Activated CD4-positive, alpha-beta T cell treated with anti-CD3 and anti-CD28 coated beads, Interleukin-2, amount 10 ng/mL, durations not matched to agents 24 days and 14 days (primary cell): ENCODE data around the gene AGMAT. TPM values are rescaled to one million over a fixed set of nuclear protein-coding genes. Genes with fewer than 3 reads are reported as not detected.

Experiments used
- DNase-seq: peaks from one replicate; pipeline ENCODE4 v3.0.0; 2022
- H3K27ac Mint-ChIP-seq: one replicate; pipeline ENCODE4 v1.8.0; 2022; ENCODE audit warnings: mild to moderate bottlenecking, mixed read lengths
- H3K27me3 Mint-ChIP-seq: one replicate; pipeline ENCODE4 v1.8.0; 2022; ENCODE audit warnings: mixed read lengths
- H3K36me3 Mint-ChIP-seq: one replicate; pipeline ENCODE4 v1.8.0; 2022; ENCODE audit warnings: low read depth, mild to moderate bottlenecking, mixed read lengths
- H3K4me1 Mint-ChIP-seq: one replicate; pipeline ENCODE4 v1.8.0; 2021; ENCODE audit warnings: mixed read lengths
- H3K4me3 Mint-ChIP-seq: one replicate; pipeline ENCODE4 v1.8.0; 2022; ENCODE audit warnings: mild to moderate bottlenecking, moderate library complexity, mixed read lengths
- H3K9me3 Mint-ChIP-seq: one replicate; pipeline ENCODE4 v1.8.0; 2021; ENCODE audit warnings: mixed read lengths
- intact Hi-C: fragments of 100-400 bp; cut with micrococcal nuclease; formaldehyde crosslinking; loops from one replicate; pipeline ENCODE4 v1.15.1; 2023
- total RNA-seq: library from RNA; stranded (reverse); gene quantifications from 2 replicates; pipeline ENCODE4 v1.2.3, GENCODE V29; 2022

AGMAT gene
- total RNA-seq, 1 donor from 2014 or later: 31.5 TPM

DNA sequence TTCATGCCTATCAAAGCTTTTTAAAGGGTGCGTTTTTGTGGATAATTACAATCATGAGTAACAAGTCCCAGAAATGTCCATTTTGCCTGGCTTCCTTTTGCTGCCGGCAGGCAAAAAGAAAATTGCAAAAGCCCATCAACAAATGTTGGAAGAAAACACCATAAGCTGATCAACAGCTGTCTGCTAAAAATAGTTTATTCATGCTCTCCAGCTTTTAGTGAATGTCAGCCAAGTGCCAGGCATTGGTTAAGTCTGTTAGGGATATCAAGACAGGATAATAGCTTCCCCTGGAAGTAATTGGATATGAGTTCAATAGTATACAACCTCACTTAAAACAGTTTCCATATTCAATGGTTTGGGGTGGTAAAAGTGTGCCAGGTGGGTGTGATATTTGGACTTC lies 13.6 kb upstream of the AGMAT start:
- intact Hi-C loops: no loop called here
- DNase-seq: no peak
- no peak overlapping the region for H3K27ac Mint-ChIP-seq
- no peak overlapping the region for H3K4me3 Mint-ChIP-seq
- peaks cover 6% of the 10 kb centered on the region for H3K4me1 Mint-ChIP-seq
- H3K9me3 Mint-ChIP-seq: no peaks in the 10 kb centered on the region
- H3K27me3 Mint-ChIP-seq: peaks cover 5% of the 10 kb centered on the region
- H3K36me3 Mint-ChIP-seq: no peaks in the 10 kb centered on the region

DNA sequence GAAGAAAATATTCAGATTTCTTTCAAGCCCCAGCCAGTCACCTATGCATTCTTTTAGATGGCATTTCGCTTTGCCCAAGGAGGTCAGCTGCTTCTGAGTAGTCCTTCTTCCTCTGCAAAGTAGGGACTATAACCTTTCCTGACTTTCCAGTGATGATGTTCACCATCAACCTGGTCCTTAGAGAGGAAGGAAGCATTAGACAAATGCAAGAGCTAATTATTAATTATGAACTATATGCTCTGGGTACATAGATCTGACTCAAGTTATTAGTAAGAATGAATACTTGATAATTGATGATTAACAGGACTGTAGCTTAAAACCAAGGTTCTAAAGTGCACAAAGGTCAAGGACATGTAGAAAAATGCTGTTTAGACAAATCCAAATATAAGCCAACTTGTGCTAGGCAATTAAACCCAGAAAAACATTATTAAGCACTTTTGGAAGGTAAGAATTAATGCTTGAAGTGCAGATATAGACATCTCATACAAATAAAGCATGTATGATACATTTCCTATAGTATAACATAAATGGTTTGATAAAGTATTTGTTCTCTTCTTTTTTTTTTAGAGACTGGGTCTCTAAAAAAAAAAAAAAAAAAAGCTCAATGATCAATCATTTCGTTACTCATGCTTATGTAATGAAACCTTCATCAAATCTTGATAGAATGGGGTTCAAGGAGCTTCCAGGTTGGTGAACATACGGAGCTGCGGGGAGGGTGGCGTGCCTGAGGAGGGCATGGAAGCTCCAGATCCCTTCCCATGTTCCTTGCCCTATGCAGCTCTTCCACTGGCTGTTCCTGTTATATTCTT lies 11.2 kb upstream of the AGMAT start:
- DNase-seq: no peak
- Mint-ChIP-seq H3K9me3 (no peaks in the 10 kb centered on the region), H3K27ac (no peak overlapping the region), H3K4me3 (no peak overlapping the region), H3K36me3 (no peaks in the 10 kb centered on the region), H3K4me1 (peaks cover 4% of the 10 kb centered on the region), H3K27me3 (peaks cover 5% of the 10 kb centered on the region)
- intact Hi-C loops: loop anchor here (1.0 kb wide), 1 partner anchor 145 kb away; no protein-coding TSS in a partner anchor

DNA sequence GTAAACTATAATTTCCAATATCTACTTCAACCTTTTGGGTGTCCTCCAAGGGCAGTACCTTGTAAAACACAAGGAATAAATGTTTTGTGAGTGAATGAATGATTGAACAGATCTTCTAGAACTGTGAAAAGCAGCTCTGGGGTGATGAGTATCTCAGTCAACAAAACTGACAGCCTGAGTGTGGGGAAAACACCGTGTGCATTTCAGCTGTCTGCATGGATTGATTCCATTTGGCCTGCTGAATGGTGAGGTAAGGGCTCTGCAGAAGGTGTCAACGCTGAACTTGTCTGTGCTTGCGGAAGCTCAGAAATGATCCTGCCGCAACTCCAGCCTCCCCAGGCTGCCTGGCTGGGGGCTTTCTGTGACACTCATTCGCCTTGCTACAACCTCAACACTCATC lies 7.4 kb upstream of the AGMAT start:
- H3K36me3 Mint-ChIP-seq: peaks cover 12% of the 10 kb centered on the region
- no peak overlapping the region for H3K27ac Mint-ChIP-seq
- peaks cover 5% of the 10 kb centered on the region for H3K4me1 Mint-ChIP-seq
- H3K9me3 Mint-ChIP-seq: no peaks in the 10 kb centered on the region
- peaks cover 3% of the 10 kb centered on the region for H3K27me3 Mint-ChIP-seq
- no peak overlapping the region for H3K4me3 Mint-ChIP-seq
- no peak for DNase-seq
- intact Hi-C loops: no loop called here

DNA sequence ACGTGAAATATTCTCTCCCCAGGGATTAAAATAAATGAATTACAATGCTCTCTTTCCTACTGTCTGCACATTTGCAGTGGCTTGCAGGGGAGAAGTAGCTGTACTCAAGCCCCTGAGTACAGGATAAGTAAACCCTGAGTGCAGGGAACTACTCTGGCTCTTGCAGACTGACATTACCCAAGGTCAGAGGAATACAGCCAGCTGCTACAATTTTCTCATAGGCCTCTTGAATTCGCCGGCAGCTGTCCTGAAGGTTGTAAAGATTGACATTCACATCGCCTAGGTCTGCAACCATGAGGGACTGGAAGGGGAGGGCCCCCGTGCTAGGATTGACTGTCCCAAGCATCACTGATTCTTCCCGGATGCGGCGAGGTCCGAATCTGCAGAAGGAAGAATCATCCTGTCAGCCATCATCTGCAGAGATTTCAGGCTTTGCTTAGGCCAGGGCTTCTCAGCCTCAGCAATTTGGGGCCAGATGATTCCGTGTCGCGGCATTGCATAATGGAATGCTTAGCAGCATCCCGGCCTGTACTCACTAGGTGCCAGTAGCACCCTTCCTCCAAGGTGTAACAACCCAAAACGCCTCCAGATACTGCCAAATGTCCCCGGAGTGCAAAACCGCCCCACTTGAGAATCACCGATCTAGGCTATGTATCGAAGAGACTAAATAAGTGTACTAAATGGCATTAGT lies 1.7 kb downstream of the AGMAT start:
- H3K4me3 Mint-ChIP-seq: peak overlapping the region; percentile 91

DNA sequence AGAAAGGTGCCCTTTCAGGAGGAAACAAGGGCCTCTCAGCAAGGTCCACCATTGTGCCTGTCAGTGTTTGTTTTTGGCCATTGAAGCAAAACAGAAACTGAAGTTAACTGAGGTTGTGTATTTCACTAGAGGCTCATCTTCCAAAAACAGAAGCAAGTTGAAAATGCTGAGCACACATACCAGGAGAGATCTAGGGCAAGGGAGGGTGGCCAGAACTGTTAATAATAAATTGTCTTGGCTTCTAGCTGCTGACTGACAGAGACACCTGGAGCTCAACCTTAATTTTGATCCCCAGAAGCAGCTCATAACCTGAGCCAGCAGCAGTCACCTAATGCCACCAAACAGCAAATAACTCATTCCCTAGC lies 5.2 kb downstream of the AGMAT start:
- Mint-ChIP-seq H3K27me3 (no peaks in the 10 kb centered on the region), H3K4me1 (peaks cover 36% of the 10 kb centered on the region), H3K4me3 (peak overlapping the region; percentile 76), H3K27ac (peak overlapping the region; percentile 96), H3K9me3 (no peaks in the 10 kb centered on the region), H3K36me3 (peaks cover 47% of the 10 kb centered on the region)
- intact Hi-C loops: loop anchor here (2.0 kb wide), 1 partner anchor 55 kb away; the partner anchor contains the start of gene CASP9
- no peak for DNase-seq

More for the DNA sequence above, 1.7 kb downstream of the AGMAT start:
- Mint-ChIP-seq H3K9me3 (no peaks in the 10 kb centered on the region), H3K36me3 (peaks cover 44% of the 10 kb centered on the region), H3K27me3 (no peaks in the 10 kb centered on the region), H3K4me1 (peaks cover 38% of the 10 kb centered on the region), H3K27ac (peak overlapping the region; percentile 89)
- intact Hi-C loops: no loop called here
- no peak for DNase-seq

DNA sequence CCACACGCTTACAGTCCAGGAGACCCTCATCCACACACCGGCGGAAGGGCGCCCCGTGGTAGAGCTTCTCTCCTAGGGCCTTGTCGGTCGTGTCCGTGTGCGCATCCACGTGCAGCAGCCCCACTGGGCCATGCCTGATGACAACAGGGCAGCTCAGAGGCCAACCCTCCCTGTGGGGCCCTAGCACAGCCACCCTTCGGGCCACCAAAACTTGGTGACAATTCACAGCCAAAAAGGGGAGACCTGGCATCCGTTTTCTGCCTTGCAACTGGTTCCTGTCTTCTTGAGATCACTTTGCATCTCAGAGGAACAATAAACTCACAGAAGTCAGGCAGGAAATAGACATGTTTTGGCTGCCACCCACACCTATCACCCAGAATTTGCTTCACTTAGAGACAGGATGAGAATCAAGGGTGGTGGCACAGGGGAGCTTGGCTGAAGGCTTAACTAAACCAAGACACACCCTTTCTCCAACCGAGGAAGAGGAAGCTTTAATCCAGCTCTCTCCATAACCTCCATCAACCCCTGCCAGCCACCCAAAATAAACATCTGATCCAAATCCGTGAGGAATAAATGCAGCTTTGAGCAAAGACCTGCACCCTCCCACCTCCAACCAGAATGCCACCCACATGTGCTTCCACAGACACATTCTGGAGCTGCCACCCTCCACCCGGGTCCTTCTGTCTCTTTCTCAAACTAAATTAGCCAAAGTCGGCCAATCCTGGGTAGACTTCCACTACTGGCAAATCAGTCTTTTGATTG lies 5.7 kb downstream of the AGMAT start:
- H3K4me1 Mint-ChIP-seq: peaks cover 36% of the 10 kb centered on the region

DNA sequence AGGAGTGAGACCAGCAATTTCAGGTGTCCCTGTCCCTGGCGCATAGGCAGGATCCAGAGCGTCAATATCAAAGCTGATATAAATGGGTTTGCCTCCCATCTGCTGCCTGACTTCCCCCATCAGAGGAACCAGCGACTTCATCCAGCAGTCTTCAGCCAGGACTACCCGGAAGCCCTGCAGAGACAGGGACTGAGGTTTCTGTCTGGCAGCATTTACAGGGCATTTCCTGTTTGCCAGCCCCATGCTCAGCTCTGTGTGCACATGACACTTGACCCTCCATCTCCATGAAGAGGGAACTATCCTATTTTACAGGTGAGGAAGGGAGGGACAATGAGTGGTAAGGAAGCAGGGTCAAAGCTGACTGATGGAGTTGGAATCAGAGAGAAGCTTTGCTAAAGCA lies 7.2 kb downstream of the AGMAT start:
- Mint-ChIP-seq H3K27ac (peak overlapping the region; percentile 96), H3K36me3 (peaks cover 45% of the 10 kb centered on the region), H3K4me3 (peak overlapping the region; percentile 76), H3K9me3 (no peaks in the 10 kb centered on the region), H3K27me3 (no peaks in the 10 kb centered on the region), H3K4me1 (peaks cover 27% of the 10 kb centered on the region)
- intact Hi-C loops: loop anchor here (2.0 kb wide), 1 partner anchor 53 kb away; the partner anchor contains the start of gene CASP9
- DNase-seq: peak; percentile 74

More for the DNA sequence above, 5.7 kb downstream of the AGMAT start:
- Mint-ChIP-seq H3K4me3 (peak overlapping the region; percentile 76), H3K27ac (peak overlapping the region; percentile 96), H3K36me3 (peaks cover 48% of the 10 kb centered on the region), H3K9me3 (no peaks in the 10 kb centered on the region), H3K27me3 (no peaks in the 10 kb centered on the region)
- intact Hi-C loops: loop anchor here (2.0 kb wide), 1 partner anchor 54 kb away; the partner anchor contains the start of gene CASP9
- DNase-seq: peak; percentile 83

DNA sequence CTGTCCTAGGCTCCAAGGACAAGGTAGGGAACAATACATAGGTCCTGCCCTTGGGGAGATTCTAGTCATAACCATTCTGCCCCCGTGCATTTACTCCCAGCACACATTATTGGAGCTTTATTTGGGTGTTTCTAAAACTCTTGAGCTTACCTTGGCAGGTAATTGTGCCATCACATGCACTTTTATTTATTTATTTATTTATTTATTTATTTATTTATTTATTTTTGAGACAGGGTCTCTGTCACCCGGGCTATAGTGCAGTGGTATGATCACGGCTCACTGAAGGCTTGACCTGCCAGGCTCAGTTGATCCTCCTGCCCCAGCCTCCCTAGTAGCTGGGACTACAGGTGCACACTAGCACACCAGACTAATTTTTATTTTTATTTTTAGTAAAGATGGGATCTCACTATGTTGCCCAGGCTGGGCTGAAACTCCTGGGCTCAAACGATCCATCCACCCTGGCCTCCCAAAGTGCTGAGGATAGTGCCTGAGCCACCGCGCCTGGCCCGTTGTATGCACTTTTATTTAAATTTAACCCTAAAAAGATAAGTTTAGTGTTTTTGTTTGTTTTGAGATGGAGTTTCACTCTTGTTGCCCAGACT lies 9.2 kb downstream of the AGMAT start:
- H3K9me3 Mint-ChIP-seq: no peaks in the 10 kb centered on the region
- no peak overlapping the region for H3K27ac Mint-ChIP-seq
- H3K27me3 Mint-ChIP-seq: no peaks in the 10 kb centered on the region
- peaks cover 54% of the 10 kb centered on the region for H3K36me3 Mint-ChIP-seq
- no peak overlapping the region for H3K4me3 Mint-ChIP-seq
- peaks cover 25% of the 10 kb centered on the region for H3K4me1 Mint-ChIP-seq
- no peak for DNase-seq
- intact Hi-C loops: no loop called here

DNA sequence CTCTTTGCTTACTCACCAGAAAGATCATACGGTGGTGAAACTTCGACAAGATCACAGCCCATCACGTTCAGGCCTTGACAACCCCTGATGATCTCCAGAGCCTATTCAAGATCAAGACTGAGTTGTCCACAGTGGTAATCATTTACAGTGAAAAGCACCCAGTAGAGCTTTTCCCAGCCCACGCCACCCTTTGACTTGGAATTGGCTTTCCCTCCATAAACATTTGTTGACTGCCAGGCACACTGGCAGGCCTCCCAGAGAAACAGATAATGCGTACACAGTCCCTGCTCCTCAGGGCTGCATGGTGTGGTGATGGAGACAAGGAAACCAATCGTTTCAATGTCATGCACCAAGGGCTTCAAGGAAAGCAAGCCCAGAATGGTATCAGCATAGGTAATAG lies 10.1 kb downstream of the AGMAT start:
- H3K4me3 Mint-ChIP-seq: no peak overlapping the region
- H3K27me3 Mint-ChIP-seq: no peaks in the 10 kb centered on the region
- H3K9me3 Mint-ChIP-seq: no peaks in the 10 kb centered on the region
- no peak for DNase-seq
- H3K27ac Mint-ChIP-seq: no peak overlapping the region
- H3K36me3 Mint-ChIP-seq: peaks cover 53% of the 10 kb centered on the region
- peaks cover 23% of the 10 kb centered on the region for H3K4me1 Mint-ChIP-seq
- intact Hi-C loops: no loop called here

DNA sequence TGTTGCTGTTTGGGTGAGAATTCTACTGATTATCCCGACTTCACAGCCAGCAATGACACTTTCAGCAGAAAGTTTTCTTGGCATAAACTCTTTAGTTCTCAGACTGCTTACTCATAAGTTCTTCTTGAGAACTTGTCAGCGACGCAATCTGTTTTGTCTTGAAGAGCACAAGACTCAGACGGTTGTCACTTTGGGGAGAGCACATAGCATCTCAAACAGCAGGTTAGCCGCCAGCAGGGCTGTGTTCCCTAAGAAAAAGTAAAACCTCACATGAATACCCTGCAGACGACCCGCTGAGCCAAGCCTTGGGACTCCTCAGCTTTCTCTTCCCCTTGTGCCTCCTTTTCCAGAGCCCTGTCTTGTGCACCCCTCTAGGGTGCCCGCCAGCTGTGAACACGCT lies 11.4 kb downstream of the AGMAT start:
- H3K4me3 Mint-ChIP-seq: no peak overlapping the region
- H3K27me3 Mint-ChIP-seq: no peaks in the 10 kb centered on the region
- no peaks in the 10 kb centered on the region for H3K9me3 Mint-ChIP-seq
- DNase-seq: no peak
- H3K4me1 Mint-ChIP-seq: peaks cover 12% of the 10 kb centered on the region
- intact Hi-C loops: no loop called here
- H3K36me3 Mint-ChIP-seq: peaks cover 48% of the 10 kb centered on the region
- no peak overlapping the region for H3K27ac Mint-ChIP-seq

DNA sequence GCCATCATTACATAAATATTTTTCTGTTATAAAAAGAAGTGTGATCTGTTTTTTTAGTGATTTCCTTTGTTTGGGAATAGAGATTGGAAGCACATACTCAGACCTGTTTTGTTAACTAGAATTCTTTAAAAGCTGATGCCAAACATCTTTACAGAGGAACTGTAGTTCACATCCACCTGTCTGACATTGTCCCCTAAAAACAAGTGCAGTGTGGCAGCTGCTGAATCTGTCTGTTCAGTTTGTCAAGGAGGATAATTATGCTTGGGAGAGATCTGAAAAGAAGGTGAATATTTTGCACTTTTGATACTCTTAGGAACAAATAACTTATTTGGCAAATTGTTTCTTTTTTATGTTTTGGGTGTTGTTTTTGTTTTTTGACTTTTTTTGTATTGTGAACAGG lies 13.6 kb downstream of the AGMAT start:
- intact Hi-C loops: no loop called here
- DNase-seq: no peak
- H3K4me3 Mint-ChIP-seq: no peak overlapping the region
- H3K36me3 Mint-ChIP-seq: peaks cover 53% of the 10 kb centered on the region
- H3K4me1 Mint-ChIP-seq: peaks cover 2% of the 10 kb centered on the region
- no peak overlapping the region for H3K27ac Mint-ChIP-seq
- no peaks in the 10 kb centered on the region for H3K9me3 Mint-ChIP-seq
- no peaks in the 10 kb centered on the region for H3K27me3 Mint-ChIP-seq

DNA sequence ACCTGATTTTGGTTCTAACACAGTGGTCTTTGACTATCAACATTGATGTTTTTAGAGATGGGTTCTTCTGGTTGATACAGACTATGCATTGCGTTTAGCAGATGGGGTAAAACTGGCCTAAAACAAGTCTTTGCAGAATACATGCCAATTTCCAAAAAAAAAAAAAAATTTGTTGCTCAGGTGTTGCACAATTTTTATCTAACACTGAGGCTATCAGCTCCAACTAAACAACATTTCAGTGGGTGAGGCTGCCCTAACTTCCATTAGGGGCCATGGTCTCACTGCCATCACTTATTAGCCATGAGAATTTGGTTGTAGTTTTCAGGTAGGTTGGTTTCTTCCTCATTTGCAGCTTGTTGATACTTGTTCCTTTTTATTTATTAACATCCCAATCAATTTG lies 14.0 kb downstream of the AGMAT start:
- intact Hi-C loops: no loop called here
- Mint-ChIP-seq H3K27me3 (no peaks in the 10 kb centered on the region), H3K27ac (no peak overlapping the region)

DNA sequence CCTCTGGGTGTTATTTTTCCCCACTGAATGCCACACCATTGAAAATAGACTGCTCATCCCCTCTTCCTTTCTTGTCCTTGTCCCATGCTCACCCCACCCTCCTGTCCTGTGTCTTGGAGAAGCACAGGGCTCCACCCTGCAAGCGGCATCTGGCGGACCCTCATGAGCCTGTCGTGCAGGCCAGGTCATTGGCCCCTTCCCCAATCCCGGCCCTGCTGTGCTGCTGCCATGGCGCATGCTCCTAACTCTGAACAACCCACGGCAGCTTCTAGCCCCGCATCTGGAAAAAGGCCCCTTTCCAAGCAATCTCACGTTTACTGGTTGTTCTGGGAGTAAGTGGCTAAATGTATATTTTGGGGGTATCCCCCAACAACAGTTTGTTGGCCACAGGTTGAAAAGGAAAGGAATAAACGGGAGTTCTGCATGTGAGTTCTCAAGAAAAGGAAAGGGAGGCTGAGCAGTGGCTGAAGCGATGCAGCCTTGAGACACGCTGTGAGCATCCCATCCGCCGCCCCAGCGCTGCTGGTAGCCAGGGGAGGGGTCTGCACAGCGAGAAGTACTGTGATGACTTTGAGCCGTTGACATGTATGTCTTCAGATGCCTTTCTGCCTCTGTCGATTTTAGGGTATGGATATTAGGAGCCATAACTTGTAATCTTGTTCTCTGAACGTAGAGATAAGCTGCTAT lies 16.3 kb downstream of the AGMAT start:
- no peaks in the 10 kb centered on the region for H3K9me3 Mint-ChIP-seq
- H3K27ac Mint-ChIP-seq: no peak overlapping the region
- H3K36me3 Mint-ChIP-seq: peaks cover 60% of the 10 kb centered on the region
- no peaks in the 10 kb centered on the region for H3K27me3 Mint-ChIP-seq
- intact Hi-C loops: no loop called here
- no peak overlapping the region for H3K4me3 Mint-ChIP-seq
- H3K4me1 Mint-ChIP-seq: peaks cover 2% of the 10 kb centered on the region
- DNase-seq: no peak

More for the DNA sequence above, 14.0 kb downstream of the AGMAT start:
- Mint-ChIP-seq H3K4me3 (no peak overlapping the region), H3K4me1 (peaks cover 2% of the 10 kb centered on the region), H3K36me3 (peaks cover 57% of the 10 kb centered on the region), H3K9me3 (no peaks in the 10 kb centered on the region)
- no peak for DNase-seq
